IPS DF 19.7 (cell line): ENCODE results near the gene MPRIP.
"Not testable (repeated sequence)": the region's sequence is repeated elsewhere in the genome, so short reads cannot be mapped to it uniquely, and the experiment has no call there.

ENCODE experiments used
- DNase-seq: peaks from one replicate; pipeline ENCODE4 v3.0.0-alpha.2; 2013; ENCODE audit warnings: low read depth, low spot score

MPRIP gene

GRCh38 chr17:17011043-17011907 lies 31.0 kb upstream of the MPRIP start:
- DNase-seq: not testable (repeated sequence)

DNA sequence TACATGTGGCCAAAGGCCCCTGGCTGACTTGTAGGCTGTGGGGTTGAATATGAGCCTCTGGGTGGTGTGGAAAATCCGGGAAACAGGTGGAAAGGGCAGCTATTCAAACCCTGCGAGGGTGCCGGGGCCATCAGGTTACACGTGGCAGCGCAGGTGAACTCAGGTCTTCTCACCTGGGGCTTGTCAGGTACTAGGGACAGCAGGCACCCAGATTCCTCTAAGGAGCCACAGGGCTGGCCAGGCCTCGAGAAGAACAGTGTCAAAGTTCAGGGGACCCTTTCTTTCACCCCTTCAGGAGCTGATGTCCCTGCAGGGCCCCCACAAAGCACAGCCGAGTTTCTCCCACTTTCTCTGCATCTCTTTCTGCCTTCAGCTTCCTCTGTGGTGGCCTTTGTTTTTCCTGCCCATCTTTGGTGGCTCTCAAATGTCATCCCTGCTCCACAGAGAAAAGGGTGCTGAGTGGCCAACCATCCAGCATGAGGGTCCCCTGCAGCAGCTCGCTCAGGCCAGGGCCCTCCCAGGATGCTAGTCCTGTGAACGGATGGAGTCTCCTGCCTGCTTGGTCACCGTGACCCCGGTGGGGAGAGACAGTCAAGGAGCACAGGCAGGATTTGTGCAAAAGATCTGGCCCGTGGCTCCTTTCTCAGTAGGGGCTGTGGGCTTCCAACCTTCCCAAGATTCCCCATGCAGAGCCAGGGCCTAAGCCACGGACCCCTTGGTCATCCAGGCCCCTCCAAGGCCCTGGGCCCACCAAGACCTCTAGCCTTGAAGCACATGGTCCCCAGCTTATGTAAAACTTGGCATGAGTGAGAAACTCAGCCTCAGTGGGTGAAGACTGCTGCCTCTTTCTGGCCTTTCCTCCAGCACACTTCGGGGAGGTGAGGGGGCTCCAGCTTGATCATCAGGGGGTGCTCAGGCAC lies 28.2 kb upstream of the MPRIP start:
- DNase-seq: not testable (repeated sequence)

- DNase-seq: not testable (repeated sequence)
Measured at GRCh38 chr17:17014748-17015124, 27.5 kb upstream of the MPRIP start.

- no peak for DNase-seq
Measured at GRCh38 chr17:17015230-17015629, 27.0 kb upstream of the MPRIP start.

DNA sequence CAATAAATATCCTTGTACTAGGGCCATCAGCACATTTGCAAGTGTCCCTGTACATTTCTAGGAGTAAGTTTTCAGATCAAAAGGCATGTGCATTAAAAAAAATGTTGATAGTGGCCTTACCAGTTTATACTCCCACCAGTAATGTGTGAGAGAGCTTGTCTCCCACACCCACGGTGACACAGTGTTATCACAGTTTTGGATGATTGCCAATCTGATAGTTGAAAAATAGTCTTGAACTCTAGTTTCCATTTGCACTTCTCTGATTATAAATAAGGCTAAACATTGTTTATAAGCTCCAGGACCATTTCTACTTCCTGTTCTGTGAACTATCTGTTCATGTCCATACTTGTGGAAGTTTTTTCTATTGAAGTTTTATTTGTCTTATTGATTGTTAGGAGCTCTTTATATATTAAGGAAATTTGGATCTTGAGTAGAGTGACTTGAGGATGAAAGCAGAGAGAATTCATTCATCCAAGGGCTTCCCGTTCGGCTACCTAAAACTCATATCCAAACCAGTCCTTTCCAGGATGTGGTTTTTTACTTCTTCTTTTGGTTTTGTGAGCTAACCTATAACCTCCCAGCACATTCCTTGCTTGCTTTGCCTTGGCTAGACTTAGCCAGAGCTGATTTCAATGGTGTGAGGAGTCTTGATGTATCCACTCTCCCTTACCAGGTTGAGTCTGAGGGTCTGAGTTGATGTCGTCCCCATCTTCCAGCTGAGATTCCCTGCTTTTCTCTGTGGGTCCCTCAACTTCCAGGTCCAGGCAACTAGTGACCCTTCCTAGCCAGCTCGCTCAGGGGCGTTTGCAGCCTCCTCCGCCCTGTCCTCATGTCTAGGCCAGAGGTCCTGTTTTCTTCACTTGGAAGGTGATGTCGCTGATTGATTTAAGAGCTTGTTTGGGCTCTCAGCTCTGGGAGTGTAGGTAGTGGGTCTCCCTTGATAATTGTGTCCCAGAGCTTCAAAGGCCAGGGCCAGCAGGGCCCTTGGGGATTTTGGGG lies 25.8 kb upstream of the MPRIP start:
- DNase-seq: not testable (repeated sequence)

DNA sequence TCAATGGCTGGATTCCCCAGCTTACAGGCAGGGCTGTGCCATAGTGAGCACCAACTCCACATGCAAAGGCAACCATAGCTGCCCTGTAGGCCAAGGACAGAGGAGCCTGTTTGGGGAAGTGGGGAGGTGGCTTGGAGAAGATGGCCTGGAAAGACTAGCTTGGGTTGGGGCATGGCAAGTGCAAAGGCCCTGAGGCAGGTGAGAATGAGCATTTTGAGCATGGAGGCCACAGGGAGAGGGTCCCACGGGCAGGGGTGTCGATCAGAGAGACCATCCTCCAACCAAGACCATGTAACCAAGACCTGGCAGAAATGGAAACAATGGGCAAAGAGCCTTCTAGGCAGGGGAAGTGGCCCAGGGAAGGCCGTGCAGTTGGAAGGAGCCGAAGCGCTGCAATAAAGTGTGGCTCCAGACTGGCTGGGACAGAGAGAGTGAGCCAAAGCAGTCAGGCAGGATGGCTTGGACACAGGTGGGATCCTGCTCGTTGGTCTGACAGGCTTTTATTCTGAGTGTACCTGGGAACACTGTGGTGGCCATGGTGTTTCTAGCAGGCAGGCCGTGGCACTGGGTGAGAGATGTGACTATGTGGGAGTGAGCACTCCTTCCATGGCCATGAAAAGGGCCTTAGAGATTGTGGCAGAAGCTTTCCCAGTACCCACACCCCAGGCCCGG lies 24.8 kb upstream of the MPRIP start:
- DNase-seq: no peak

DNA sequence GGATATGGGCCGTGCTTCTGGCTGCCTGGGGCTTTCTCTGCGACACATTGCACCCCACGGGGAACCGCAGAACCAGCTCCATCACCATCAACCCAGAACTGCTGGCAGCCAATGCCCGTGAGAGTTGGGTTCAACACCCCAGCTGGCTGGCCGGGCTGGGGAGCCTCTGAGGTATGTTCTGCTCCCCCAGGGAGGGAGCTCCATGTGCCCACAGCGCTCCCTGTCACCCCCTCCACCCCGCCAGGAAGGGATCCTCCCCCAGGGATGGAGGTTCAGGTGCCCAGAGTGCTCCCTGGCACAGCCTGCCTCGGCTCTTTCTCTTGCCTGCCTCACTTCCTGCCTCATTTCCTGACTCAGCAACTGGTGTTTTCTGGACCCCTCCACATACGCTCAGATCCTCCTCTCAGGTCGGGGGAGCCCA lies 24.2 kb upstream of the MPRIP start:
- DNase-seq: no peak

DNA sequence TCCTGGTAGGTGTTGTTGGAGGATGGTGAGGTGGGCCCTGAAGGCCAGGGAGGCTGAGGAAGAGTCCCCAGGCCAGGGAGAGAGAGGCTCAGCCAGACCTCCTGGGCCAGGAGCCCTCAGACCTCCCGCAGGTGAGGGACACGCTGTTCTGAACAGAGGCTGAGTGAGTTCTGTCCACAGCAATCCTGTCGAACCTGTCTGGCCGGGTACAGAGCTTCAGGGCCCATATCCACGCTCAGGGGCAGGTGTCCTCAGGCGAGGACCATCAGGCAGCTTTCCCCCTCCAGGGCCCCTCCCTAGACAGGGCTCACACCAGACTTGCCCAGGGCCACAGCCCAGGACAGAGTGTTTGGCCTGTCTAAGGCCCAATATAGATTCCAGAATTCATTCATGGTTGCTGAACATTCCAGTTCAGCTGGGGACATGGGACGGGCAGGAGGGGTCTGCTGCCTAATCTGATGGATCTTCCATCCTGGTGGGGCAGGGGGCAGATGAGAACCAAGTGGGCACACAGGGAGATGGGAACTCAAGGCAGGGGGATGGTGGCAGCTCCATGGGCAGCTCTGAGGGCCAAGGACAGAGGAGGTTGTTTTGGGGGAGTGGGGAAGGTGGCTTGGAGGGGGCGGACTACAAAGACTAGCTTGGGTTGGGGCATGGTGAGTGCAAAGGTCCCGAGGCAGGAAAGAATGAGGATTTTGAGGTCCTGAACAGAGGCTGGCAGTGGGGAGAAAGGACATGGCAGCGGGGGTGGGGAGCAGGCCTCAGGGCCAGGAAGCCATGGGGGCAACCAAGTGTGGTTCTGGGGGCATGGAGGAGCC lies 23.4 kb upstream of the MPRIP start:
- no peak for DNase-seq

GRCh38 chr17:17019430-17019762 lies 22.9 kb upstream of the MPRIP start:
- no peak for DNase-seq

DNA sequence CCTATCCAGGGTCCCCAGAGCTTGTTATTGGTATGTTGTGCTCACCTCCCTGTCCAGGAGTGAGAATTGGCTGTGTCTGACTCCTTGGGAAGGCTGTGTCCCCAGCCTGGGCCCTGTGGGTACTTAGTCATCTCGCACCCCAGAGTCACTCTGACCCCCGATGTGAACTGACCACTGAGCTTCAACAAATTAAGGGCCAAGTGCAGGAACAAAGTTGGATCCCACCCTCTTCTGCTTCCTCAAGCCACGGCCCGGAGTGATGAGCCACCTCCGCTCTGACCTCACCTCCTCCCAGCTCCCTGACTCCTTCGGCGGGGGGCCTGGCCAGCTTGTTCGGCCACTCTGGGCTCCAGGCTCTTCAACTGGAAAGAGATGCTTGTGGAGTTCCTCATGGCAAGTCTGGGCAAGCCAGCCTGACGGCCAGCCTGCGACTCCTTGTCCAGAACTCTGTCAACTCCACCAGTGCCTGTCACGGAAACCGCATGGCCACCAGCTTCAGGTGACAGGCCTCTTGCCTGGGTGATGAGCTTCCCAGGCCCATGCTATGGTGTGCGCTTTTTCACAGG lies 22.3 kb upstream of the MPRIP start:
- DNase-seq: no peak

- no peak for DNase-seq
Measured at GRCh38 chr17:17020821-17021193, 21.4 kb upstream of the MPRIP start.

GRCh38 chr17:17021194-17021863 lies 20.9 kb upstream of the MPRIP start:
- no peak for DNase-seq

DNA sequence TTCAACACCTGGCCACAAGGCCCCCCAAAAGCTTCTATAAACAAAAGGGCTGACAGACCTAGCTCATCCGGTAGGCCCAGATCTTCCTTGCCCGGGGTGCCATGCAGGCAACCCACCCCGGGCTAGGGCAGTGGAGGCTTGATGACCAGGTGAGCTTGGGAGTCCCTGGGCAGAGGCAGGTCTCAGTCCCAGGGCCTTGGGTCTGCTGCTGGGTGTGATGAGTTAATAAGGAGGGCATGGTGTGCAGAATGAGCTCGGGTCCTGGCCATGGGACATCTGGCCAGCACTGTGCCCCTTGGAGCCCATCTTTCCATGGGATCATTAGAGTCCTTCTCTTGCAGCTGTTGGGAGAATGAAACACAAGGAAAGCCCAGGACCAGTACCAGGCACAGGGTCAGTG lies 20.2 kb upstream of the MPRIP start:
- no peak for DNase-seq

DNA sequence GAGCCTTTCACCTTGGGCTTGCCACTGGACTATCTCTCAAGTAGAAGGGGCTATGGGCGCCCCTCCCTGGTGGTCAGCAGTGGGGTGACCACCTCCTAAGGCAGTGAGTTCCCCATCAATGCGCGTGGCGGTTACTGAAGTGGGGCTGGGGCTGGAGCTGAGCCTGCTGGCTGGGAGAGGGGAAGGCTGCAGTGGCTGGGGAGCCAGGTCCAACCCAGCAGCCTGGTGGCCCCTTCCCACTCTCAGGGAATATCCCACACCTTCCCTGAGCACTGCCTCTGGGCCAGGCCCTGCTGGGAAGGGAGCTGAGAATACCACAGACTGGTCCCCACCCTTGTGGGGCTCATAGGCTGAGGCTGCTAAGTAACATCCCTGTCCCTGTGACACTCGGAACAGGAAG lies 19.8 kb upstream of the MPRIP start:
- DNase-seq: no peak

GRCh38 chr17:17024778-17025300 lies 17.4 kb upstream of the MPRIP start:
- no peak for DNase-seq

- DNase-seq: no peak
Measured at GRCh38 chr17:17025621-17026020, 16.6 kb upstream of the MPRIP start.

DNA sequence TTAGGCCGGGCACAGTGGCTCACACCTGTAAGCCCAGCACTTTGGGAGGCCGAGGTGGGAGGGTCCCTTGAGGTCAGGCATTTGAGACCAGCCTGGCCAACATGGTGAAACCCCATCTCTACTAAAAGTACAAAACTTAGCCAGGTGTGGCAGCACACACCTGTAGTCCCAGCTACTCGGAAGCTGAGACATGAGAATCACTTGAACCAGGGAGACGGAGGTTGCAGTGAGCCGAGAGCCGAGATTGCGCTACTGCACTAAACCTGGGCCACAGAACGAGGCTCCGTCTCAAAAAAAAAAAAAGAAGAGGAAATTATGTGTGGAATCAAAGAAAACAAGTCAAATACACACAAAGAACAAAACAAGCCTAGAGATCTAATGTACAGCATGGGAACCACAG lies 16.1 kb upstream of the MPRIP start:
- no peak for DNase-seq

DNA sequence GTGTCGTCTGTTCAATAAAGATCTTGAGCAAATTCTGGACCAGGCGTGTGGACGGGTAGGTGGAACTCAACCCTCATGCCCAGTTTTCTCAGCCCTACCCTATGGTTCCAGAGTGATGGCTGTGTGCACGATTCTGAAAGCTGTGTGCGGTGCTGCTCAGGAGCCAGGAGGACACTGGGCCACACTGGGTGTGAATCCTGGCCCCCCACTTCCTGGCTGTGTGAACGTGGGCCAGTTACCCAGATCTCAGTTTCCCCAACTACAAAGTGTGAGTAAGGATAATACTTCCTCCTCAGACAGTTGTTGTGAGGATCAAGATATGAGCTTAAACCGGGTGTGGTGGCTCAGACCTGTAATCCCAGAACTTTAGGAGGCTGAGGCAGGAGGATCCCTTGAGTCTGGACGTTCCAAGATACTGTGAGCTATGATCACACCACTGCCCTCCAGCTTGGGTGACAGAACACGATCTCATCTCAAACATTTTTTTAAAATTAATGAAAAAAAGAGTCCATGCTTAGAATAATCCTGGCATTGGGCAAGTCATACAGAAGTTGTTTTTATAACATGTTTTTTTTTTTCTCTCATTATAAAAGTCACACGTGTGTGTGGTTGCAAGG lies 14.7 kb upstream of the MPRIP start:
- no peak for DNase-seq
